ENCODE results near the gene RPLP1. TPM values are rescaled to one million over a fixed set of nuclear protein-coding genes. Genes with fewer than 3 reads are reported as not detected.

The RPLP1 gene
- total and polyA plus RNA-seq, 9 of the 15 experiments (the other 6 are each of a cell fraction or from before 2014, with no cell fraction given): 76.3 to 3,053 (median 847) TPM

DNA sequence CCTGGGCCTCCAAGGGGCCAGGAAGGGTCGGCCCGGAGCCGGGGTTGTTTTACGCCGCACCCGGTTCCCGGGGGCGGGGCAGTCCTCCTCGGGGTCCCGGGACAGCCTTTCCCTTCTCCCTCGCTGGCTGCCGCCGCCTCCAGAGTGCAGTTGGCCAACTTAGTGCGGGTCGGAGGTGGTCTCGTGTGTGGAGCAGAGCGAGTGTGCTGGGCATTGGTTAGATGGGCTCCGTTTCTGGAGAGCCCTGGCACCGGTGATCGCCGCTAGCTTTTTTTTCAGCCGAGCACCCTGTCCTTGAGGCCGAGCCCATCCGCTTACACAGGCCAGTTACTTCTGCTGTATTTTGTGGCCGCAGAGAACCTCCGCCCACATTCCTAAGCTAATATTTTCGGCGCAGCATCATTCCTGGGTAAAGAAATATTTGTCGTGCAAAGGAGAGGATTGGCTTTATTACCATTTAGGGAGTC is 37.9 kb upstream of the RPLP1 start (continued):
- TF ChIP-seq, protein P1, sequence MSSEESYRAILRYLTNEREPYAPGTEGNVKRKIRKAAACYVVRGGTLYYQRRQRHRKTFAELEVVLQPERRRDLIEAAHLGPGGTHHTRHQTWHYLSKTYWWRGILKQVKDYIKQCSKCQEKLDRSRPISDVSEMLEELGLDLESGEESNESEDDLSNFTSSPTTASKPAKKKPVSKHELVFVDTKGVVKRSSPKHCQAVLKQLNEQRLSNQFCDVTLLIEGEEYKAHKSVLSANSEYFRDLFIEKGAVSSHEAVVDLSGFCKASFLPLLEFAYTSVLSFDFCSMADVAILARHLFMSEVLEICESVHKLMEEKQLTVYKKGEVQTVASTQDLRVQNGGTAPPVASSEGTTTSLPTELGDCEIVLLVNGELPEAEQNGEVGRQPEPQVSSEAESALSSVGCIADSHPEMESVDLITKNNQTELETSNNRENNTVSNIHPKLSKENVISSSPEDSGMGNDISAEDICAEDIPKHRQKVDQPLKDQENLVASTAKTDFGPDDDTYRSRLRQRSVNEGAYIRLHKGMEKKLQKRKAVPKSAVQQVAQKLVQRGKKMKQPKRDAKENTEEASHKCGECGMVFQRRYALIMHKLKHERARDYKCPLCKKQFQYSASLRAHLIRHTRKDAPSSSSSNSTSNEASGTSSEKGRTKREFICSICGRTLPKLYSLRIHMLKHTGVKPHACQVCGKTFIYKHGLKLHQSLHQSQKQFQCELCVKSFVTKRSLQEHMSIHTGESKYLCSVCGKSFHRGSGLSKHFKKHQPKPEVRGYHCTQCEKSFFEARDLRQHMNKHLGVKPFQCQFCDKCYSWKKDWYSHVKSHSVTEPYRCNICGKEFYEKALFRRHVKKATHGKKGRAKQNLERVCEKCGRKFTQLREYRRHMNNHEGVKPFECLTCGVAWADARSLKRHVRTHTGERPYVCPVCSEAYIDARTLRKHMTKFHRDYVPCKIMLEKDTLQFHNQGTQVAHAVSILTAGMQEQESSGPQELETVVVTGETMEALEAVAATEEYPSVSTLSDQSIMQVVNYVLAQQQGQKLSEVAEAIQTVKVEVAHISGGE (CRISPR knock-in tag; IDR thresholded peaks at IDR 0.05): no peak
- no peak for TF ChIP-seq HDAC3 (IDR thresholded peaks at IDR 0.05; ENCODE audit: borderline replicate concordance, partially characterized antibody)
- TF ChIP-seq, protein P2, sequence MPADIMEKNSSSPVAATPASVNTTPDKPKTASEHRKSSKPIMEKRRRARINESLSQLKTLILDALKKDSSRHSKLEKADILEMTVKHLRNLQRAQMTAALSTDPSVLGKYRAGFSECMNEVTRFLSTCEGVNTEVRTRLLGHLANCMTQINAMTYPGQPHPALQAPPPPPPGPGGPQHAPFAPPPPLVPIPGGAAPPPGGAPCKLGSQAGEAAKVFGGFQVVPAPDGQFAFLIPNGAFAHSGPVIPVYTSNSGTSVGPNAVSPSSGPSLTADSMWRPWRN (IDR thresholded peaks at IDR 0.05; ENCODE audit: low read depth): no peak
- no peak for TF ChIP-seq NR2C2 (CRISPR knock-in tag; IDR thresholded peaks at IDR 0.05)
- no peak for TF ChIP-seq NR2C2 (tag; IDR thresholded peaks at IDR 0.05)
- 0 out of 4 replicates have a peak, but pooled peaks of 1 of the 2 experiments have one; percentile 21 for TF ChIP-seq FOXA3 (CRISPR knock-in tag; conservative IDR thresholded peaks at IDR 0.05 in 1 of 2, IDR thresholded peaks at IDR 0.05 in 1 of 2)
- TF ChIP-seq, protein P3, sequence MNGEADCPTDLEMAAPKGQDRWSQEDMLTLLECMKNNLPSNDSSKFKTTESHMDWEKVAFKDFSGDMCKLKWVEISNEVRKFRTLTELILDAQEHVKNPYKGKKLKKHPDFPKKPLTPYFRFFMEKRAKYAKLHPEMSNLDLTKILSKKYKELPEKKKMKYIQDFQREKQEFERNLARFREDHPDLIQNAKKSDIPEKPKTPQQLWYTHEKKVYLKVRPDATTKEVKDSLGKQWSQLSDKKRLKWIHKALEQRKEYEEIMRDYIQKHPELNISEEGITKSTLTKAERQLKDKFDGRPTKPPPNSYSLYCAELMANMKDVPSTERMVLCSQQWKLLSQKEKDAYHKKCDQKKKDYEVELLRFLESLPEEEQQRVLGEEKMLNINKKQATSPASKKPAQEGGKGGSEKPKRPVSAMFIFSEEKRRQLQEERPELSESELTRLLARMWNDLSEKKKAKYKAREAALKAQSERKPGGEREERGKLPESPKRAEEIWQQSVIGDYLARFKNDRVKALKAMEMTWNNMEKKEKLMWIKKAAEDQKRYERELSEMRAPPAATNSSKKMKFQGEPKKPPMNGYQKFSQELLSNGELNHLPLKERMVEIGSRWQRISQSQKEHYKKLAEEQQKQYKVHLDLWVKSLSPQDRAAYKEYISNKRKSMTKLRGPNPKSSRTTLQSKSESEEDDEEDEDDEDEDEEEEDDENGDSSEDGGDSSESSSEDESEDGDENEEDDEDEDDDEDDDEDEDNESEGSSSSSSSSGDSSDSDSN (IDR thresholded peaks at IDR 0.05; ENCODE audit: borderline replicate concordance in 1 of 2, low read depth in 2 of 2, low read length in 2 of 2): 0 out of 4 replicates have a peak, but pooled peaks of 1 of the 2 experiments have one; percentile 47
- TF ChIP-seq, protein P4, sequence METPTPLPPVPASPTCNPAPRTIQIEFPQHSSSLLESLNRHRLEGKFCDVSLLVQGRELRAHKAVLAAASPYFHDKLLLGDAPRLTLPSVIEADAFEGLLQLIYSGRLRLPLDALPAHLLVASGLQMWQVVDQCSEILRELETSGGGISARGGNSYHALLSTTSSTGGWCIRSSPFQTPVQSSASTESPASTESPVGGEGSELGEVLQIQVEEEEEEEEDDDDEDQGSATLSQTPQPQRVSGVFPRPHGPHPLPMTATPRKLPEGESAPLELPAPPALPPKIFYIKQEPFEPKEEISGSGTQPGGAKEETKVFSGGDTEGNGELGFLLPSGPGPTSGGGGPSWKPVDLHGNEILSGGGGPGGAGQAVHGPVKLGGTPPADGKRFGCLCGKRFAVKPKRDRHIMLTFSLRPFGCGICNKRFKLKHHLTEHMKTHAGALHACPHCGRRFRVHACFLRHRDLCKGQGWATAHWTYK (CRISPR knock-in tag; IDR thresholded peaks at IDR 0.05): no peak
- peak; percentile 30; the same call in 1 of the 2 replicates for TF ChIP-seq ZFX (CRISPR knock-in tag; IDR thresholded peaks at IDR 0.05)
- TF ChIP-seq, protein P5, sequence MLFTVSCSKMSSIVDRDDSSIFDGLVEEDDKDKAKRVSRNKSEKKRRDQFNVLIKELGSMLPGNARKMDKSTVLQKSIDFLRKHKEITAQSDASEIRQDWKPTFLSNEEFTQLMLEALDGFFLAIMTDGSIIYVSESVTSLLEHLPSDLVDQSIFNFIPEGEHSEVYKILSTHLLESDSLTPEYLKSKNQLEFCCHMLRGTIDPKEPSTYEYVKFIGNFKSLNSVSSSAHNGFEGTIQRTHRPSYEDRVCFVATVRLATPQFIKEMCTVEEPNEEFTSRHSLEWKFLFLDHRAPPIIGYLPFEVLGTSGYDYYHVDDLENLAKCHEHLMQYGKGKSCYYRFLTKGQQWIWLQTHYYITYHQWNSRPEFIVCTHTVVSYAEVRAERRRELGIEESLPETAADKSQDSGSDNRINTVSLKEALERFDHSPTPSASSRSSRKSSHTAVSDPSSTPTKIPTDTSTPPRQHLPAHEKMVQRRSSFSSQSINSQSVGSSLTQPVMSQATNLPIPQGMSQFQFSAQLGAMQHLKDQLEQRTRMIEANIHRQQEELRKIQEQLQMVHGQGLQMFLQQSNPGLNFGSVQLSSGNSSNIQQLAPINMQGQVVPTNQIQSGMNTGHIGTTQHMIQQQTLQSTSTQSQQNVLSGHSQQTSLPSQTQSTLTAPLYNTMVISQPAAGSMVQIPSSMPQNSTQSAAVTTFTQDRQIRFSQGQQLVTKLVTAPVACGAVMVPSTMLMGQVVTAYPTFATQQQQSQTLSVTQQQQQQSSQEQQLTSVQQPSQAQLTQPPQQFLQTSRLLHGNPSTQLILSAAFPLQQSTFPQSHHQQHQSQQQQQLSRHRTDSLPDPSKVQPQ (CRISPR knock-in tag; IDR thresholded peaks at IDR 0.05; ENCODE audit: borderline replicate concordance): no peak
- no peak for TF ChIP-seq RBM14 (IDR thresholded peaks at IDR 0.05; ENCODE audit: borderline replicate concordance, insufficient read depth, low read depth, low read length)
- peak; percentile 87 for TF ChIP-seq RBBP5 (IDR thresholded peaks at IDR 0.05; ENCODE audit: borderline replicate concordance, insufficient read depth, low read length, poor library complexity, severe bottlenecking)
- no peak for TF ChIP-seq ASH1L (IDR thresholded peaks at IDR 0.05; ENCODE audit: borderline replicate concordance, low read depth, partially characterized antibody)
- TF ChIP-seq MECOM (CRISPR knock-in tag; IDR thresholded peaks at IDR 0.05): no peak

Measured in K562 (cell line).